CD4-positive, alpha-beta T cell treated with Interleukin-1 beta for 1 hour (primary cell): ENCODE results near the gene GPX5.
"Not testable (repeated sequence)": the region's sequence is repeated elsewhere in the genome, so short reads cannot be mapped to it uniquely, and the experiment has no call there.

Experiments
- DNase-seq, 2 donors: peaks; one replicate each; pipeline ENCODE4 v3.0.0-alpha.2; 2020 to 2022

The GPX5 gene

DNA sequence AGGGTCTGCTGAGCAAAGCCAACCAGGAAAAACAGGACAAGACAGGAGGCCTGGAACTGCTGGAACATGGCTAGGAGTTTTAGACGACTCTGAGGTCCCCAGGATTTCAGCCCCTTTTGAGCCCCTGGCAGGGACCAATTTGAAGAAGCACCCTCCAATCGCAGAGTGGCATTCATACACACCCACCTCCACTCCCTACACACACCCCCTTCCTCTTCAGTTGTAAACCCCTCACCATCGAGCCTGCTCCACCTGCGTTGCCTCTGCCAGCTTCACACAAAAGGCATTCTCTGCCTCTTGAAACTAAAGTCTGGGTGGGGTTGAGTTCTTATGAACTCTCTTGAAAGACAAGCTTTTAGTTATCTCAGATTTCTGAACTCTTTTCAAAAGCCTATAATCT lies 10.0 kb upstream of the GPX5 start, which contains the start of gene GPX6:
GPX6 (minus strand) TSS at position 118 of the 400 bp plus-strand sequence; CDS start at position 68, 50 bp downstream.
- no peak for DNase-seq

GRCh38 chr6:28517964-28518363 lies 7.7 kb upstream of the GPX5 start:
- no peak for DNase-seq

GRCh38 chr6:28522594-28523240 lies 3.0 kb upstream of the GPX5 start:
- no peak for DNase-seq

GRCh38 chr6:28523241-28523622 lies 2.4 kb upstream of the GPX5 start:
- DNase-seq: peak; percentile 17 to 38

DNA sequence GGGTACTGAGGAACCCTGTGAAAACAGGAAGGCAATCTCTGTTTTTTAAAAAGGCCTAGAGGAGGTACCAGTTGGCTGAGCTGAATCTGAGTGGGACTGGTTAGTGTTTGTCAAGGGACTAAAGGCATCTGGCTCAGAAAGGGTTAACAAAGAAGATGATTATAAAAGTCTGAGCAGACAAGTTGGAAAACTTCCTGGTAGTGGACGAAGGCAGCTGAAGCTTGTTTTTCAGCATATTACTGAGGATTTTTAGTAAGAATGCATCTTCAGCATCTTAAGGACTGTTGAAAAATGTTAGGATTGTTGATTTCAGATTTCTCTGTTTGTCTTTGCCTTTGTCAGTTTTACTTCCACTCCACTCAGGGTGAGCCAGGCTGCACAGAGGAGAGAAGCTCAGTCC lies 5.1 kb downstream of the GPX5 start:
- DNase-seq: no peak

DNA sequence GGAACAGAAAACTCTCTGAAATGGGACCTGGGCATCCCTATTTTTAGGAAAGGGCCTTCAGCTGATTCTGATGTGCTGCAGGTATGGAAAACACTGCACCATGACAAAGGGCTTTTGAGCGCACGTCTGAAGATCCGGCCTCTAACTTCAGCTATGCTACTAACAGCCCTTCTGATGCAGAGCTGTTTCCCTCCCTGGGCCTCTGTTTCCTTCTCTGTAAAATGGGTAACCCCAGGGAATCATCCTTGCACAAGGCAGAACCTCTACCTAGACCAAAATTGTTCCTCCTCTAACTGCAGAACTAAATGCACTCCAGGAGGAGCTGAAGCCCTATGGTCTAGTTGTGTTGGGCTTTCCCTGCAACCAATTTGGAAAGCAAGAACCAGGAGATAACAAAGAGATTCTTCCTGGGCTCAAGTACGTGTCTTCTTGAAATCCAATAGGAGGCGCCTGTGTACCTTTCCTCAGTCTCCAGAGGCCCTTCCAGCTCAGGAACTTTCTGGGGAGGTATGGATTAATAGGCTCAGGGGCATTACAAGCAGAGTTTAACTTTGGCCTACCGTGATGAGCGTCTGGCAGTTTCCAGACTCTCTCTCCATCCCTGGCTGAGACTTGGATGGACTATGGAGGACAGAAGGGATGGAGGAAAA lies 5.9 kb downstream of the GPX5 start:
- DNase-seq: no peak

GRCh38 chr6:28534306-28534705 lies 8.6 kb downstream of the GPX5 start:
- no peak for DNase-seq

GRCh38 chr6:28534875-28535274 lies 9.2 kb downstream of the GPX5 start:
- DNase-seq: no peak

- peak in 1 of 2 donors; percentile 8 for DNase-seq
Measured at GRCh38 chr6:28537065-28537464, 11.4 kb downstream of the GPX5 start.

GRCh38 chr6:28537509-28538140 lies 11.9 kb downstream of the GPX5 start:
- DNase-seq: peak; percentile 12 to 38

DNA sequence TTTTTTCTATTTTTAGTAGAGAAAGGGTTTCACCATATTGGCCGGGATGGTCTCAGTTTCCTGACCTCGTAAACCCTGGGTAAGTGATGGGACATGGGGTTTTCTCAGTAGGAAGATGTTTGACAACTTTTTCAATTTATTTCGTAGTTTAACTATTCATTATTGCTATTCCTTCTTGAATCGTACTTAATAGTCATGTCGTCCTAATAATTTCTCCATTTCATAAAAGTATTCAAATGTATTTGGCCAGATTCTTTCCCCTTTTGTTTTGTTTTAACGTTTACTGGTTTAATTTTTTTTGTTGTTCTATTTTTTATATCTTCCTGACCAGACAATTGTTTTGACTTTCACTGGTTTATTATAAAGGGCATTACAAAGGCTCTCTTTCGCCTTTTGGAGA lies 16.3 kb downstream of the GPX5 start:
- no peak for DNase-seq

DNA sequence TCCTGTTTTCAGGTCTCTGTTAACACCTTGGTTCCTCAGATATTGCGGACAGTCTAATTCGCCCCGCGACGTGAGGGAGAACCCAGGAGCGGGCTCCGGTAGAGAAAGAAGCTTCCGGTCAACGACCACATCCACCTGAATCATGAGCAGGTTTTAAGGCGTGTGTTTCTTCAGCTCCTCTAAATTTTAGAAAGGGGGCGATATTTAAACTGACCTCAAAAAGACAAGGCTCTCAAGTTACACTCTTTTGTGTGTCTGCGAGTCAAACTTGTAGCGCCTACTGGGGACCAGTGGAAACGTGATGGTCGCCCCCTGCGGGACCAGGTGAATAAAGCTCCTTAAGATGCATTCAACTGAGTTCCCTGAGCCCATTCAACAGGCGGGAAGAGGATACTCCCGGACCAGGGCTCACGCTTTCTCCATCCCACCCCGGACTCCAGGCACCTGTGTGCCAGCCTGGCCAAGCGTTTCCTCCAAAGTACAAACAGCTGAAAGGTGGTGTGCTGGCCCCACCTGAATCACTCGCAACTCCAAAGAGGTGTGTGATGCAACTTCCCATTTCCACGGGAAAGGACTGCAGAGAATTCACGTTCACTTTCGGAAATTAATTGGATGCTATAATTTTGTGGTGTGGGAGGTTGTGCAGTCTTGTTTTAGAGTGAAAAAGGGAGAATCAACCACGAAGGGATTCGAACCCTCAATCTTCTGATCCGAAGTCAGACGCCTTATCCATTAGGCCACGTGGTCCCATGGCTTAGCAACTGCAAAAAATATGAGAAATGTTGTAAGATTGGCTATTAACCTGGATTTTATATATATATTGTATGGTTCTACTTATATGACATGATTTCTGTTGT lies 17.0 kb downstream of the GPX5 start:
- DNase-seq: peak; percentile 45 to 60

GRCh38 chr6:28543651-28544610 lies 18.2 kb downstream of the GPX5 start:
- peak in 1 of 2 donors; percentile 21 for DNase-seq

GRCh38 chr6:28545955-28546354 lies 20.3 kb downstream of the GPX5 start:
- no peak for DNase-seq

DNA sequence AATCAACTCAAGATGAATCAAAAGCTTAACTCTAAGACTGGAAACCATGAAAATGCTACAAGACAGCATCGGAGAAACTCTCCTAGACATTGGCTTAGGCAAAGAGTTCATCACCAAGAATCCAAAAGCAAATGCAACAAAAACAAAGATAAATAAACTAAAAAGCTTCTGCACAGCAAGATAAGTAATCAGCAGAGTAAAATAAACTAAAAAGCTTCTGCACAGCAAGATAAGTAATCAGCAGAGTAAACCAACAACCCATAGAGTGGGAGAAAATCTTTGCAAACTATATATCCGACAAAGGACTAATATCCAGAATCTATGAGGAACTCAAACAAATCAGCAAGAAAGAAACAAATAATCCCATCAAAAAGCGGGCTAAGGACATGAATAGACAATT lies 21.3 kb downstream of the GPX5 start:
- DNase-seq: not testable (repeated sequence)

DNA sequence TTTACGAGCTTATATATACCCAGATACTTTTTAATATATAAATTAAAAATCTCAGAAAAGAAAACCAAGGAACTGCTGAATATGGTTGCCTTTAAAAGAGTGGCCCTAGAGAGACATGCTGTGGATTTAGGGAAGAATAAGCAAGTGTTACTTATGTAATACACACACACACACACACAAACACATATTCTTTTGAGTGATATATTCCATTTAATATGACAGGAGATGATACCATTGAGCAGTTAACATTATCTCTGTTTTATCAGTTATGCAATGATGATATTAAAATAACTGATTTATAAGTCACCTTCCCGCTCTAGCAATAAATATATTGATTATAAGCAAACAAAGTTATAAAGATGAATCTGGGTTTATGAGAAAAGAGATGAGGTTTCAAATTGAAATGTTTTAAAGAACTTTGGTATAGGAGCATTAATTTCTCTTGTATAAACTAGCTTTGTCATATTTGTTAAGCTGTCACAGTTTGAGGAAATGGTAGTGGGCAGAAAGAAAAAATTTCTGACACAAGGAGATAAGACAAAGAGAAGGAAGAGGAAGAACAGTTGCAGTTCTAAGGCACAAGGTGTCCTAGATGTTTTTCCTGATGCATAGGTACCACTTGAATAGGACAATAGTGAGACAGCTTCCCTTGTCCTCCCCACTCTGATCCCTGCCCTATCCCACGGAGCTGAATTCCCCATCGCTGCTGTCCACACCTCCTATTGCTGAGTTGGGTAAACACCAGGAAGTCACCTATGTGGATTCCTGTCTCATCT lies 26.4 kb downstream of the GPX5 start:
- DNase-seq: no peak

DNA sequence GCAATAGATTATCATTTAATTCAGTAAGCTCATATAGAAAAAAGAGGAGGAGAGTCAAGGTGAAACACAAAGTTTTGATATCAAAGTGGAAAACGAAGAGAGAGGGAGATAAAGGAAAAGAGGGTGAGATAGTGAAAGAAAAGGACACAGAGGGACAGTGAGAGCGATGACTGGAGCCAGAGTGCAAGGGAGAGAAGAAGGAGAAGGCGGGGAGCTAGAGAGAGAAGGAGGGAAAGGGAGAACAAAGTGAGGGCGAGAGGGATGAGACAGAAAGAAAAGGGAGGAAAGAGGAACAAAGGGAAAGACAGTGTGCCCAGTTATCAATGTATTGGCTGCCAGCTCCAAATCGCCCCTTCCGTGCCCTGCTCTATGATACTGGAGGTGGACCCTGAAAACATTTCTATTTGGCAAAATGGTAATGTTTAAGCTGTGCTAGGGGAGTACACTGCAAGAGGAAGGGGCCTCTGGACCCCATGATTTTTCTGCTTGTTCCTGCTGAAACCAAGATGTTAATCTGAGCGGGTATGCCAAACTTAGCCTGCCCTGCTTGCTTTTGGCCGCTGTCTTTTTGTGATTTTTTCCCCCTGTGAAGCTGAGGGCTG lies 27.8 kb downstream of the GPX5 start:
- DNase-seq: no peak

GRCh38 chr6:28553986-28554881 lies 28.6 kb downstream of the GPX5 start:
- DNase-seq: no peak

GRCh38 chr6:28555136-28555535 lies 29.5 kb downstream of the GPX5 start:
- no peak for DNase-seq

- DNase-seq: no peak
Measured at GRCh38 chr6:28558629-28559028, 32.9 kb downstream of the GPX5 start.
